HEK293T (cell line): ENCODE data around the gene CTH.
"Not testable (repeated sequence)": the region's sequence is repeated elsewhere in the genome, so short reads cannot be mapped to it uniquely, and the experiment has no call there.

Experiments
- CTCF ChIA-PET: fragments of 350-600 bp; formaldehyde crosslinking; extraction: SDS; loops from one replicate; lab custom pipeline; 2021; ENCODE audit warnings: antibody characterized with exemption, inconsistent platforms; lab: Yijun Ruan, JAX
- POLR2A ChIA-PET: fragments of 350-600 bp; formaldehyde crosslinking; extraction: SDS; loops from one replicate; lab custom pipeline; 2020; ENCODE audit warnings: antibody characterized with exemption, inconsistent platforms; lab: Yijun Ruan, JAX
- DNase-seq: peaks from one replicate; pipeline ENCODE4 v3.0.0; 2012; ENCODE audit warnings: mixed read lengths; ENCODE audit errors: extremely low spot score
- ARNT ChIP-seq: fragments of 450-650 bp; IDR thresholded peaks from 2 replicates; pipeline ENCODE4 v1.6.1; 2017; ENCODE audit warnings: mild to moderate bottlenecking
- BHLHE40 ChIP-seq: fragments of 450-650 bp; IDR thresholded peaks from 2 replicates; pipeline ENCODE4 v1.6.1; 2016; ENCODE audit warnings: mild to moderate bottlenecking, moderate library complexity, borderline replicate concordance
- CTBP1 ChIP-seq: fragments of 450-650 bp; IDR thresholded peaks from 2 replicates; pipeline ENCODE4 v1.6.1; 2016; ENCODE audit warnings: borderline replicate concordance
- ELF4 ChIP-seq: fragments of 450-650 bp; IDR thresholded peaks from 2 replicates; pipeline ENCODE4 v1.6.1; 2017; ENCODE audit warnings: antibody characterized with exemption
- FOXA1 ChIP-seq: fragments of 450-650 bp; IDR thresholded peaks from 2 replicates; pipeline ENCODE4 v1.6.1; 2016; ENCODE audit warnings: mild to moderate bottlenecking
- FOXK2 ChIP-seq: fragments of 450-650 bp; IDR thresholded peaks from 2 replicates; pipeline ENCODE4 v1.6.1; 2016; ENCODE audit warnings: mild to moderate bottlenecking
- FOXM1 ChIP-seq: fragments of 450-650 bp; IDR thresholded peaks from 2 replicates; pipeline ENCODE4 v1.6.1; 2017; ENCODE audit warnings: mild to moderate bottlenecking, borderline replicate concordance
- HDGF ChIP-seq: fragments of 450-650 bp; IDR thresholded peaks from 2 replicates; pipeline ENCODE4 v1.6.1; 2017; ENCODE audit warnings: antibody characterized with exemption, borderline replicate concordance
- L3MBTL2 ChIP-seq: fragments of 450-650 bp; conservative IDR thresholded peaks from 2 replicates; pipeline ENCODE4 v1.6.1; 2016; ENCODE audit warnings: mild to moderate bottlenecking
- LEF1 ChIP-seq: fragments of 450-650 bp; IDR thresholded peaks from 2 replicates; pipeline ENCODE4 v1.6.1; 2017; ENCODE audit warnings: mild to moderate bottlenecking, borderline replicate concordance
- NFRKB ChIP-seq: fragments of 450-650 bp; IDR thresholded peaks from 2 replicates; pipeline ENCODE4 v1.6.1; 2016; ENCODE audit warnings: mild to moderate bottlenecking, moderate library complexity
- SP1 ChIP-seq: fragments of 450-650 bp; IDR thresholded peaks from 2 replicates; pipeline ENCODE4 v1.6.1; 2017
- SUZ12 ChIP-seq: fragments of 450-650 bp; IDR thresholded peaks from 2 replicates; pipeline ENCODE4 v1.6.1; 2016; ENCODE audit warnings: mild to moderate bottlenecking
- TARDBP ChIP-seq: fragments of 450-650 bp; IDR thresholded peaks from 2 replicates; pipeline ENCODE4 v1.6.1; 2016
- ZNF384 ChIP-seq: fragments of 450-650 bp; IDR thresholded peaks from 2 replicates; pipeline ENCODE4 v1.6.1; 2016
- TF ChIP-seq, protein P1 (sequence below): fragments of 450-650 bp; IDR thresholded peaks from 2 replicates; pipeline ENCODE4 v1.6.1; 2016

The CTH gene

GRCh38 chr1:70449049-70449448 is 38.0 kb downstream of the CTH start:
- POLR2A ChIA-PET, result no interaction called here
- TF ChIP-seq, protein P1, sequence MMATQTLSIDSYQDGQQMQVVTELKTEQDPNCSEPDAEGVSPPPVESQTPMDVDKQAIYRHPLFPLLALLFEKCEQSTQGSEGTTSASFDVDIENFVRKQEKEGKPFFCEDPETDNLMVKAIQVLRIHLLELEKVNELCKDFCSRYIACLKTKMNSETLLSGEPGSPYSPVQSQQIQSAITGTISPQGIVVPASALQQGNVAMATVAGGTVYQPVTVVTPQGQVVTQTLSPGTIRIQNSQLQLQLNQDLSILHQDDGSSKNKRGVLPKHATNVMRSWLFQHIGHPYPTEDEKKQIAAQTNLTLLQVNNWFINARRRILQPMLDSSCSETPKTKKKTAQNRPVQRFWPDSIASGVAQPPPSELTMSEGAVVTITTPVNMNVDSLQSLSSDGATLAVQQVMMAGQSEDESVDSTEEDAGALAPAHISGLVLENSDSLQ, result no peak
- CTCF ChIA-PET, result no interaction called here
- DNase-seq, result no peak

DNA sequence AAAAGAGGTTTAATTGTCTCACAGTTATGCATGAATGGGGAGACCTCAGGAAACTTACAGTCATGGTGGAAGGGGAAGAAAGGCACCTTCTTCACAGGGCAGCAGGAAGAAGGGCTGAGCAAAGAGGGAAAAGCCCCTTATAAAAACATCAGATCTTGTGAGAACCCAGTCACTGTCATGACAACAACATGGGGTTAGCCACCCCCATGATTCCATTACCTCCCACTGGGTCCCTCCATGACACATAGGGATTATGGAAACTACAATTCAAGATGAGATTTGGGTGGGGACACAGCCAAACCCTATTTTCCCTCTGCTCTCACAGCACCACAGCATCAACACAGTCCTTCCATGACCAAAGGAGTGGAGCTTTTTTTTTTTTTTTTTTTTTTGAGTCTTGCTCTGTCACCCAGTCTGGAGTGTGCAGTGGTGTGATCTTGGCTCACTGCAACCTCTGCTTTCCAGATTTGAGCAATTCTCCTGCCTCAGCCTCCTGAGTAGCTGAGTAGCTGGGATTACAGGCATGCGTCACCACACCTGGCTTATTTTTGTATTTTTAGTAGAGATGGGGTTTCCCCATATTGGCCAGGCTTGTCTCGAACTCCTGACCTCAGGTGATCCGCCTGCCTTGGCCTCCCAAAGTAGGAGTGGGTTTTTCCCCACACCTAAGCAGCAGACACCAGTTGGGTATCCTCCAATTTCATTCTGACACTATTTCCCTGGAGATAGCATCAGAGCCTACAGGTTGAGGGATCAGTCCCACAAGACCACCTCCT is 41.3 kb downstream of the CTH start:
- POLR2A ChIA-PET, DNase-seq: not testable (repeated sequence)
- CTCF ChIA-PET, result interaction anchor here (0.6 kb wide), 1 partner anchor 224 kb away, joined by 4 read pairs; no protein-coding TSS in a partner anchor

DNA sequence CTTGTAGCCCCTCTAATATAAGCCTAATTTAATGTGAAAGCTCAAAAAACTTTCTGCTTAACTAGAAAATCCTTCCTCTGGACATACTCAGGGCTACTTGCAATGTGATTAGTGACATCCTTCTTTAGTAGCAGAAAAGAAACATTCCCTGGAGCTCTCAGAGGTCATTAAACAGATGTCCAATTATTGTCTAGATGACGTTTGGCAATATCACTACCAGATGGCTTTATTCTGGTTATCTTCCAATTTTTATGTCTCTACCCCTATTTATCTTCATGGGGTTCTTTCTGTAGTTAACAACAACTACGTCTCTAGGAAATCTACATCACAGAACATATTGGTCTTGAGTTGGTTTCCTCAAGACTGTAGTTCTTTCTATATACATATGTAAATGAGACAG is 44.2 kb downstream of the CTH start:
- no peak for DNase-seq
- TF ChIP-seq NFRKB, result no peak
- TF ChIP-seq, protein P1, result no peak
- no peak for TF ChIP-seq FOXA1
- TF ChIP-seq FOXM1, result no peak
- no peak for TF ChIP-seq HDGF
- TF ChIP-seq ZNF384, result no peak
- no peak for TF ChIP-seq FOXK2
- no peak for TF ChIP-seq ELF4
- no peak for TF ChIP-seq LEF1
- TF ChIP-seq L3MBTL2, result no peak
- TF ChIP-seq SUZ12, result no peak
- no peak for TF ChIP-seq ARNT
- TF ChIP-seq SP1, result no peak
- TF ChIP-seq BHLHE40, result no peak
- no peak for TF ChIP-seq TARDBP
- TF ChIP-seq CTBP1, result no peak
- CTCF ChIA-PET, result no interaction called here
- POLR2A ChIA-PET, result no interaction called here

GRCh38 chr1:70458131-70458530 is 47.1 kb downstream of the CTH start:
- TF ChIP-seq ELF4 (no peak), ARNT (no peak), TARDBP (no peak), FOXM1 (no peak), SP1 (no peak), LEF1 (no peak), FOXA1 (no peak), ZNF384 (no peak), NFRKB (no peak), SUZ12 (no peak), CTBP1 (no peak), BHLHE40 (no peak)
- TF ChIP-seq, protein P1, result no peak
- ChIA-PET POLR2A (no interaction called here), CTCF (no interaction called here)
- DNase-seq, result no peak

DNA sequence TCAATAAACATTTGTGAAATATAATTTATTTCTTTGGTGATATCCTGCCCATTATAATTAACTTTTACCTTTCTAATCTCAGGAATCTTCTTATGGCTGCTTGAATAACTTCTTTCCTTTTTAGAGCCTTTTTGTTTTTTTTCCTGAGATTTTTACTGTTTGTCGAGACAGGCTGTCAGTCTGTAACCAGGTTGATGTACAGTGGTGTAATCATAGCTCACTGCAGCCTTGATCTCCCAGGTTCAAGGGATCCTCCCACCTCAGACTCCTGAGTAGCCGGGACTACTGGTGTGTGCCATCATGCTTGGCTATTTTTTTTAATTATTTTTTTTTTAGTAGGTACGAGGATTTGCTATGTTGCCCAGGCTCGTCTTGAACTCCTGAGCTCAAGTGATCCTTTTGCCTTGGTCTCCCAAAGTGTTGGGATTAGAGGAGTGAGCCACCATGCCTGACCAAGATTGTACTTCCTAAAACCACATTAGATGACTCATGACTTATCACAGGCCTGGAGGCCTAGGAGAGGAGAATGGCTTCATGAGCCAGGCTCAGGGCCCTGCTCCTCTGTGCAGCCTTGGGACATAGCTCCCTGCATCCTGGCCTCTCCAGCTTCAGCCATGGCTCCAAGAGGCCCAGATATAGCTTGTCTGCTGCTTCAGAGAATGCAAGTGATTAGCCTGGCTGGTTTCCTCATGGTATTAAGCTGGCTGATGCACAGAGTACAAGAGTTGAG is 48.6 kb downstream of the CTH start:
- TF ChIP-seq L3MBTL2 (no peak), TARDBP (no peak), FOXK2 (no peak), ELF4 (no peak)
- ChIA-PET POLR2A (no interaction called here), CTCF (no interaction called here)
- DNase-seq, result no peak

DNA sequence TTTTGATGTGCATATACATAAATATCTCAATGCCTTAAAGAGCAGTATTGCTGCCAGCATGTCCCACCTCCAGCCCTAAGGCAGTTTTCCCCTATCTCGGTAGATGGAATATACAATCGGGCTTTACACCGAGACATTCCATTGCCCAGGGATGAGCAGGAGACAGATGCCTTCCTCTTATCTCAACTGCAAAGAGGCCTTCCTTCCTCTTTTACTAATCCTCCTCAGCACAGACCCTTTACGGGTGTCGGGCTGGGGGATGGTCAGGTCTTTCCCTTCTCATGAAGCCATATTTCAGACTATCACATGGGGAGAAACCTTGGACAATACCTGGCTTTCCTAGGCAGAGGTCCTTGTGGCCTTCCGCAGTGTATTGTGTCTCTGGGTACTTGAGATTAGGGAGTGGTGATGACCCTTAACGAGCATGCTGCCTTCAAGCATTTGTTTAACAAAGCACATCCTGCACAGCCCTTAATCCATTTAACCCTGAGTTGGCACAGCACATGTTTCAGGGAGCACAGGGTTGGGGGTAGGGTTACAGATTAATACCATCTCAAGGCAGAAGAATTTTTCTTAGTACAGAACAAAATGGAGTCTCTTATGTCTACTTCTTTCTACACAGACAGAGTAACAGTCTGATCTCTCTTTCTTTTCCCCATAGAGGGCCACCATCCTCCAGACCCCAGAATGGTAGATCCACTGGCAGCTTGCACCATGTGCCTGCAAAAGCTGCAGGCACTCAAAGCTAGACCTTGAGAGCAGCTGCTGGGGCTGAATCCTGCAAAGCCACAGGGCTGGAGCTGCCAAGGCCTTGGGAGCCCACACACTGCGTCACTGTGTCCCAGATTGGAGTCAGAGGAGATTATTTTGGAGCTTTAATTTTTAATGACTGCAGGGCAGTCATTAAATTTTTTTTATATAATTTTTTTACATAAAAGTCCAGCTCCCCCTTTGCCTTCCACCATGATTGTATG is 50.0 kb downstream of the CTH start:
- DNase-seq, CTCF ChIA-PET, POLR2A ChIA-PET: not testable (repeated sequence)
